Prostate gland (tissue), 2 donors: Measurements from ENCODE around the gene TMEM120B. TPM values are rescaled to one million over a fixed set of nuclear protein-coding genes. Genes with fewer than 3 reads are reported as not detected.
A peak's percentile ranks its signal among the peaks of the same experiment; 100 is the strongest.
"Not testable (repeated sequence)": the region's sequence is repeated elsewhere in the genome, so short reads cannot be mapped to it uniquely, and the experiment has no call there.

Experiments used
- DNase-seq: peaks from one replicate; pipeline ENCODE4 v3.0.0-alpha.2; 2019; ENCODE audit warnings: low spot score
- H3K27ac ChIP-seq, 2 donors: fragments of 200-600 bp; sonication (generic); 2 replicates each; pipeline ENCODE4 v1.5.1; 2017 to 2019
- H3K27me3 ChIP-seq: fragments of 200-600 bp; sonication (generic); replicated peaks from 2 replicates; pipeline ENCODE4 v1.5.1; 2019; ENCODE audit not compliant: insufficient read depth
- H3K36me3 ChIP-seq, 2 donors: fragments of 200-600 bp; sonication (generic); 1 replicate in 1 of 2; 2 replicates in 1 of 2; pipeline versions ENCODE4 v1.5.1 to v1.8.1; 2017 to 2019
- H3K4me1 ChIP-seq: fragments of 200-600 bp; sonication (generic); replicated peaks from 2 replicates; pipeline ENCODE4 v1.5.1; 2019
- H3K4me3 ChIP-seq, 2 donors: fragments of 200-600 bp; sonication (generic); 2 replicates each; pipeline ENCODE4 v1.5.1; 2017 to 2019
- H3K9me3 ChIP-seq: fragments of 200-600 bp; sonication (generic); 2 replicates; pipeline ENCODE4 v1.5.1; 2017
- POLR2A ChIP-seq: fragments of 450-650 bp; IDR thresholded peaks from one replicate; pipeline ENCODE4 v1.6.1; 2016; ENCODE audit warnings: antibody characterized with exemption, mild to moderate bottlenecking
- POLR2AphosphoS5 ChIP-seq: sonication (generic); formaldehyde crosslinking; IDR thresholded peaks from one replicate; pipeline ENCODE4 v1.6.1; 2017; ENCODE audit warnings: antibody characterized with exemption
- WGBS: methylation state at CpG from one replicate; pipeline ENCODE4 v1.1.5; 2018; 5-methylcytosine and 5-hydroxymethylcytosine counted together
- intact Hi-C: fragments of 100-400 bp; cut with DNase I; formaldehyde crosslinking; loops from one replicate; pipeline ENCODE4 v1.14.2; 2022
- total RNA-seq, 2 donors: library from RNA; depleted of rRNA; stranded (reverse); fragments of >200 nt; gene quantifications; one replicate each; pipeline ENCODE4 v1.1.0, GENCODE V29; 2016
- TF ChIP-seq, protein P1 (sequence below), 4 experiments: fragments of 200-600 bp in 2 of 4; fragments of 450-650 bp in 2 of 4; sonication (generic) in 2 of 4; IDR thresholded peaks; 1 replicate in 3 of 4; 2 replicates in 1 of 4; pipeline ENCODE4 v1.5.1; 2016 to 2019; ENCODE audit warnings: antibody characterized with exemption in 4 of 4, mild to moderate bottlenecking in 2 of 4, moderate library complexity in 2 of 4

Gene TMEM120B
- total RNA-seq, 2 donors from 2014 or later, result 9.5 to 12.2 TPM

DNA sequence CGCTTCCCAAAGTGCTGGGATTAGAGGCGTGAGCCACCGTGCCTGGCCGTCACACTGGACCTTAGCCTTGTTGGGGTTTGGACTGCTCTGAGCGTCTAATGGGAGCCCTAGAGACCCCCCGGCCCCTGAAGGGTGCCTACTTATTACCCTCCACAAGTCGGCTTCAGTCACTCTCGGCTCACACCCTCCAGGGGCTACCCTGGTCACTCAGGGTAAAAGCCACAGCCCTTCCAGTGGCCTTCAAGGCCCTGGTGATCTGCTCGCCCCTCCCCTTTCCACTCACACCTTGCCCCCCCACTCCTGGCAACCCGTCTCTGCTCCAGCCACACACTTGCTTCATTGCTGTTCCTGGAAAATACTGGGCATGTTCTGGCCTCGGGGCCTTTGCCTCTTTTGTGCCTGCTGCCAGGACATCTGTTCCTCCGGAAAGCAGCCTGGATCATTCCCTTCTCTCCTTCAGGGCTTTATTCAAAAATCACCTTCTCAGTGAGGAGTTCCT lies 39.5 kb upstream of the TMEM120B start:
- TF ChIP-seq POLR2AphosphoS5 (peak; percentile 21), POLR2A (no peak)
- TF ChIP-seq, protein P1, sequence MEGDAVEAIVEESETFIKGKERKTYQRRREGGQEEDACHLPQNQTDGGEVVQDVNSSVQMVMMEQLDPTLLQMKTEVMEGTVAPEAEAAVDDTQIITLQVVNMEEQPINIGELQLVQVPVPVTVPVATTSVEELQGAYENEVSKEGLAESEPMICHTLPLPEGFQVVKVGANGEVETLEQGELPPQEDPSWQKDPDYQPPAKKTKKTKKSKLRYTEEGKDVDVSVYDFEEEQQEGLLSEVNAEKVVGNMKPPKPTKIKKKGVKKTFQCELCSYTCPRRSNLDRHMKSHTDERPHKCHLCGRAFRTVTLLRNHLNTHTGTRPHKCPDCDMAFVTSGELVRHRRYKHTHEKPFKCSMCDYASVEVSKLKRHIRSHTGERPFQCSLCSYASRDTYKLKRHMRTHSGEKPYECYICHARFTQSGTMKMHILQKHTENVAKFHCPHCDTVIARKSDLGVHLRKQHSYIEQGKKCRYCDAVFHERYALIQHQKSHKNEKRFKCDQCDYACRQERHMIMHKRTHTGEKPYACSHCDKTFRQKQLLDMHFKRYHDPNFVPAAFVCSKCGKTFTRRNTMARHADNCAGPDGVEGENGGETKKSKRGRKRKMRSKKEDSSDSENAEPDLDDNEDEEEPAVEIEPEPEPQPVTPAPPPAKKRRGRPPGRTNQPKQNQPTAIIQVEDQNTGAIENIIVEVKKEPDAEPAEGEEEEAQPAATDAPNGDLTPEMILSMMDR (IDR thresholded peaks at IDR 0.05), result no peak
- 33% methylated on average over 12 of the region's 12 CpGs for WGBS
- peak; percentile 68 for DNase-seq
- Histone ChIP-seq H3K36me3 (no peaks in the 10 kb centered on the region), H3K9me3 (no peaks in the 10 kb centered on the region), H3K4me1 (no peaks in the 10 kb centered on the region), H3K27me3 (no peaks in the 10 kb centered on the region), H3K4me3 (peak overlapping the region; percentile 26 to 28), H3K27ac (peak overlapping the region; percentile 32 to 50)
- intact Hi-C loops, result no loop called here

DNA sequence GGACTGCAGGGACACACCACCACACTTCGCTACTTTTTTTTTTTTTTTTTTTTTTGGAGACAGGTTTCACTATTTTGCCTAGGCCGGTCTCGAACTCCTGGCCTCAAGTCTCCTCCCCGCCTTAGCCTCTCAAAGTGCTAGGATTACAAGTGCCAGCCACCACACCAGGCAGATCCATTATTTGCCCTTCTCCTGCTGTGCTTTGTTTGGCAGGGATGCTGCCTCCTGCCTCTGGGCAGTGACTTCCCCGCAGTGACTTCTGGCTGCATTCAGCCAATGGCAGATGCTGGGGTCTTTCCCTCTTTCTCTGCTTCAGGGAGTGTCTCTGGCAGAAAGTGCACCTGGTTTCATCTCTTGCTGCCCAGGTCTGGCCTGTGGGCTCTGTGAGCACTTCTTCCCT lies 36.4 kb upstream of the TMEM120B start:
- DNase-seq, result no peak
- H3K4me1 ChIP-seq, result no peaks in the 10 kb centered on the region
- H3K27ac ChIP-seq, result no peak overlapping the region
- TF ChIP-seq, protein P1 (IDR thresholded peaks at IDR 0.05), result no peak
- no peaks in the 10 kb centered on the region for H3K27me3 ChIP-seq
- 96% methylated on average over 5 of the region's 5 CpGs for WGBS
- H3K36me3 ChIP-seq, result no peaks in the 10 kb centered on the region
- H3K9me3 ChIP-seq, result no peaks in the 10 kb centered on the region
- H3K4me3 ChIP-seq, result no peak overlapping the region
- intact Hi-C loops, result loop anchor here (5.0 kb wide), 1 partner anchor 49 kb away; the partner anchor contains the start of gene ORAI1

DNA sequence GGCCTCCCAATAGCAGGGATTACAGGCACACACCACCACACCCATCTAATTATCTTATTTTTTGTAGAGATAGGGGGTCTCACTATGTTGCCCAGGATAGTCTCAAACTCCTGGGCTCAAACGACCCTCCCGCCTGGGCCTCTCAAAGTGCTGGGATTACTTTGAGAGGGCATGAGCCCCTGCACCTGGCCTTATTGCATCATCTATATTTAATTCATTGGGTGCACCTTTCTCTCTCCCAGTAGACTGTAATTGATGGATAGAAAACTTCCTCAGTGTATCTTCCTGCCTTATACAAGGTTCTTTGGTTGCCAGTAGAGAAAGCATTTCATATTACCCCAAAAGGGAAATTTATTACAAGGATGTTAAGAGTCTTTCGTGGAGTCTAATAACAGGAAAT lies 34.2 kb upstream of the TMEM120B start:
- no peak overlapping the region for H3K27ac ChIP-seq
- H3K9me3 ChIP-seq, result no peaks in the 10 kb centered on the region
- WGBS, result 67% methylated on average over 3 of the region's 3 CpGs
- intact Hi-C loops, result loop anchor here (5.0 kb wide), 1 partner anchor 51 kb away; the partner anchor contains the start of gene ORAI1
- no peak for DNase-seq
- no peaks in the 10 kb centered on the region for H3K27me3 ChIP-seq
- no peaks in the 10 kb centered on the region for H3K4me1 ChIP-seq
- no peak overlapping the region for H3K4me3 ChIP-seq
- no peaks in the 10 kb centered on the region for H3K36me3 ChIP-seq
- TF ChIP-seq POLR2A (no peak), POLR2AphosphoS5 (no peak)
- TF ChIP-seq, protein P1 (IDR thresholded peaks at IDR 0.05), result no peak

DNA sequence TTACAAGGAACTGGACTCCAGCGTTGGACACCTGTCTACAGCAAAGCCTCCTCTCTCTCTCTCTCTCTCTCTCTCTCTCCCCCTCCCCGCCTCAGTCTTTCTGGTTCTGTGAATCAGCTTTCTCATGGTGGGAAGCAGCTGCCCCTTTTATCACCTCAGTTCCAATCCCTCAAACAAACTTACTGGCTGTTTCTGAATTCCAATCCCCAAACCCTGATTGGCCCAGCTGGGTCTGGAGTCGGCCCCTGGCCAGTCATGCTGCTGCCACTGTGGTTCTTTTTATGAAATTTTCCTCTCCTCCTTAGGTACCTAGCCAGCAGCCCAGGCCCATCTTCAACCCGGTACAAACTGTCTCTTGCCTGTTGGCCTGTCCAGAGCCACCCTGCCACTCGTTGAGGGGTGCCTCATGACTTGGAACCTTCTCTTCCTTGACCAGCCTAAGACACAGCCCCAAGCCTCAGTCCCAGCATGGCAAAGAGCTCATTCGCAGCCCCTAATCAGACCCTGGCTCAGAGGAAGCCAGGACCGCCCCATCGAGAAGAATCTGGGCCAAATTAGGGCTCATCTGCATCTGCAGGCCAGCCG lies 33.7 kb upstream of the TMEM120B start:
- Histone ChIP-seq H3K27me3 (no peaks in the 10 kb centered on the region), H3K27ac (no peak overlapping the region)
- intact Hi-C loops, result loop anchor here (5.0 kb wide), 1 partner anchor 52 kb away; the partner anchor contains the start of gene ORAI1

DNA sequence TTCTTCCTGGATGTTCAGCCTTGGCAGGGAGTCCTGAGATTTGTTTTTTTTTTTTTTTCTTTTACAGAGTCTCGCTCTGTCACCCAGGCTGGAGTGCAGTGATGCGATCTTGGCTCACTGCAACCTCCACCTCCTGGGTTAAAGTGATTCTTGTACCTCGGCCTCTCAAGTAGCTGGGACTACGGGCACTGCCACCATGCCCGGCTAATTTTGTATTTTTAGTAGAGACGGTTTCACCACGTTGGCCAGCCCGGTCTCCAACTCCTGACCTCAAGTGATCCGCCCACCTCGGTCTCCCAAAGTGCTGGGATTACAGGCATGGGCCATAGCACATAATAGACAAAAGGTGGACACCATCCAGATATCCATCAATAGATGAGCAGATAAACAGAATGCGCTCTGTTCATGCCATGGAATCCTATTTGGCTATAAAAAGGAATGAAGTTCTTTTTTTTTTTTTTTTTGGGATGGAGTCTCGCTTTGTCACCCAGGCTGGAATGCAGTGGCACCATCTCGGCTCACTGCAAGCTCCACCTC lies 32.8 kb upstream of the TMEM120B start:
- intact Hi-C loops, result loop anchor here (5.0 kb wide), 3 partner anchors 52 to 177 kb away; partner anchors contain the start of gene ORAI1
- not testable (repeated sequence) for H3K36me3 ChIP-seq, DNase-seq, H3K4me3 ChIP-seq, H3K27ac ChIP-seq, H3K4me1 ChIP-seq, H3K27me3 ChIP-seq, H3K9me3 ChIP-seq
- WGBS, result 53% methylated on average over 13 of the region's 13 CpGs

More for the DNA sequence above, 33.7 kb upstream of the TMEM120B start:
- no peaks in the 10 kb centered on the region for H3K36me3 ChIP-seq
- H3K4me3 ChIP-seq, result no peak overlapping the region
- no peaks in the 10 kb centered on the region for H3K4me1 ChIP-seq
- no peaks in the 10 kb centered on the region for H3K9me3 ChIP-seq
- WGBS, result 54% methylated on average over 9 of the region's 9 CpGs
- no peak for DNase-seq
- no peak for TF ChIP-seq POLR2AphosphoS5
- no peak for TF ChIP-seq POLR2A
- TF ChIP-seq, protein P1 (IDR thresholded peaks at IDR 0.05), result no peak
